ENCODE results near the gene ALG1.
"Not testable (repeated sequence)": the region's sequence is repeated elsewhere in the genome, so short reads cannot be mapped to it uniquely, and the experiment has no call there.

Gene ALG1

GRCh38 chr16:5077304-5077703 lies 5.7 kb downstream of the ALG1 start:
- no peak for DNase-seq

GRCh38 chr16:5078626-5079025 lies 7.0 kb downstream of the ALG1 start:
- DNase-seq: no peak

- not testable (repeated sequence) for DNase-seq
Measured at GRCh38 chr16:5080461-5080860, 8.8 kb downstream of the ALG1 start.

GRCh38 chr16:5080996-5081395 lies 9.4 kb downstream of the ALG1 start:
- not testable (repeated sequence) for DNase-seq

GRCh38 chr16:5083646-5084045 lies 12.0 kb downstream of the ALG1 start:
- not testable (repeated sequence) for DNase-seq

- DNase-seq: not testable (repeated sequence)
Measured at GRCh38 chr16:5084099-5084731, 12.6 kb downstream of the ALG1 start.

GRCh38 chr16:5084802-5085201 lies 13.2 kb downstream of the ALG1 start:
- peak; percentile 18 for DNase-seq

- DNase-seq: not testable (repeated sequence)
Measured at GRCh38 chr16:5085716-5086115, 14.1 kb downstream of the ALG1 start.

- DNase-seq: not testable (repeated sequence)
Measured at GRCh38 chr16:5088086-5088790, 16.6 kb downstream of the ALG1 start.

- not testable (repeated sequence) for DNase-seq
Measured at GRCh38 chr16:5088936-5089335, 17.3 kb downstream of the ALG1 start.

- not testable (repeated sequence) for DNase-seq
Measured at GRCh38 chr16:5089911-5090555, 18.4 kb downstream of the ALG1 start.

GRCh38 chr16:5090592-5090991 lies 18.9 kb downstream of the ALG1 start:
- DNase-seq: not testable (repeated sequence)

- DNase-seq: not testable (repeated sequence)
Measured at GRCh38 chr16:5093081-5093480, 21.4 kb downstream of the ALG1 start.

- not testable (repeated sequence) for DNase-seq
Measured at GRCh38 chr16:5093746-5094145, 22.1 kb downstream of the ALG1 start.

- not testable (repeated sequence) for DNase-seq
Measured at GRCh38 chr16:5095145-5095830, 23.6 kb downstream of the ALG1 start.

- not testable (repeated sequence) for DNase-seq
Measured at GRCh38 chr16:5096437-5097060, 24.9 kb downstream of the ALG1 start.

- DNase-seq: peak; percentile 27
Measured at GRCh38 chr16:5097061-5097469, 25.4 kb downstream of the ALG1 start.

GRCh38 chr16:5097470-5098220 lies 26.0 kb downstream of the ALG1 start, which contains the start of gene EEF2KMT:
Gene EEF2KMT, minus strand, starts transcription at chr16:5097795. Its CDS starts 56 bp downstream, at chr16:5097739.
- DNase-seq: peak; percentile 98

- DNase-seq: not testable (repeated sequence)
Measured at GRCh38 chr16:5098221-5099159, 26.8 kb downstream of the ALG1 start.

GRCh38 chr16:5099174-5099573 lies 27.5 kb downstream of the ALG1 start:
- DNase-seq: not testable (repeated sequence)

Data from NCI-H1694 (cell line).